BJ (cell line): ENCODE data around the gene WDR7. TPM values are rescaled to one million over a fixed set of nuclear protein-coding genes. Genes with fewer than 3 reads are reported as not detected.

Experiments used
- CTCF ChIA-PET: fragments of 350-600 bp; formaldehyde crosslinking; extraction: SDS; loops from one replicate; lab custom pipeline; 2021; ENCODE audit warnings: antibody characterized with exemption, inconsistent platforms; lab: Yijun Ruan, JAX
- POLR2A ChIA-PET: fragments of 300-600 bp; sonication (Branson Sonifier 250); formaldehyde crosslinking; extraction: SDS; loops from one replicate; lab custom pipeline; 2021; ENCODE audit warnings: antibody characterized with exemption; lab: Charles Lee
- DNase-seq: peaks from one replicate; pipeline ENCODE4 v3.0.0-alpha.2; 2011; ENCODE audit warnings: low read depth
- H3K27me3 ChIP-seq: 2 replicates; pipeline ENCODE4 v1.6.0; 2011; ENCODE audit warnings: low read length; ENCODE audit not compliant: control insufficient read depth, insufficient read depth
- H3K36me3 ChIP-seq: 2 replicates; pipeline ENCODE4 v1.5.1; 2011; ENCODE audit warnings: low read length; ENCODE audit not compliant: control insufficient read depth, insufficient read depth
- H3K4me3 ChIP-seq: 2 replicates; pipeline ENCODE4 v1.5.1; 2011; ENCODE audit warnings: low read depth, mild to moderate bottlenecking, control low read depth, low read length
- CTCF ChIP-seq: IDR thresholded peaks from 2 replicates; pipeline ENCODE4 v1.5.1; 2011; ENCODE audit warnings: low read depth, mild to moderate bottlenecking, control low read depth, inconsistent platforms, low read length, moderate library complexity; ENCODE audit not compliant: insufficient read depth
- polyA plus RNA-seq: library from polyadenylated mRNA; depleted of rRNA; stranded (reverse); fragments of >200 nt; gene quantifications from 2 replicates; pipeline ENCODE4 v1.2.3, GENCODE V29; 2011

The WDR7 gene
- polyA plus RNA-seq, 1 experiment, result 9.7 TPM

- no peak for TF ChIP-seq CTCF
- no peak for DNase-seq
- CTCF ChIA-PET, result no interaction called here
- no peaks in the 10 kb centered on the region for H3K27me3 ChIP-seq
- H3K4me3 ChIP-seq, result no peak overlapping the region
- H3K36me3 ChIP-seq, result peaks cover 2% of the 10 kb centered on the region; the same call in 1 of the 2 replicates
- POLR2A ChIA-PET, result no interaction called here
Measured at GRCh38 chr18:57018845-57019244, 367.7 kb downstream of the WDR7 start.

- Histone ChIP-seq H3K27me3 (no peaks in the 10 kb centered on the region), H3K4me3 (no peak overlapping the region), H3K36me3 (peaks cover 2% of the 10 kb centered on the region; the same call in 1 of the 2 replicates)
- CTCF ChIA-PET, result interaction anchor here (1.2 kb wide), 1 partner anchor 22 kb away, joined by 3 read pairs; no protein-coding TSS in a partner anchor
- POLR2A ChIA-PET, result no interaction called here
- DNase-seq, result no peak
- TF ChIP-seq CTCF, result no peak
Measured at GRCh38 chr18:57022716-57023115, 371.6 kb downstream of the WDR7 start.

GRCh38 chr18:57023275-57023882 lies 372.2 kb downstream of the WDR7 start:
- TF ChIP-seq CTCF, result no peak
- H3K36me3 ChIP-seq, result peaks cover 2% of the 10 kb centered on the region; the same call in 1 of the 2 replicates
- no peak for DNase-seq
- no peak overlapping the region for H3K4me3 ChIP-seq
- CTCF ChIA-PET, result no interaction called here
- H3K27me3 ChIP-seq, result no peaks in the 10 kb centered on the region
- POLR2A ChIA-PET, result no interaction called here

GRCh38 chr18:57025540-57025939 lies 374.4 kb downstream of the WDR7 start:
- no peak for DNase-seq
- Histone ChIP-seq H3K27me3 (no peaks in the 10 kb centered on the region), H3K36me3 (peaks cover 2% of the 10 kb centered on the region; the same call in 1 of the 2 replicates), H3K4me3 (no peak overlapping the region)
- no peak for TF ChIP-seq CTCF
- CTCF ChIA-PET, result interaction anchor here (0.5 to 1.1 kb wide), 2 partner anchors 157 to 278 kb away, joined by 3 read pairs; no protein-coding TSS in a partner anchor
- POLR2A ChIA-PET, result no interaction called here

- CTCF ChIA-PET, result no interaction called here
- Histone ChIP-seq H3K36me3 (no peaks in the 10 kb centered on the region; the same call in 1 of the 2 replicates), H3K27me3 (no peaks in the 10 kb centered on the region), H3K4me3 (no peak overlapping the region)
- POLR2A ChIA-PET, result no interaction called here
- no peak for DNase-seq
- no peak for TF ChIP-seq CTCF
Measured at GRCh38 chr18:57026316-57026715, 375.2 kb downstream of the WDR7 start.
